Globus pallidus (tissue), 1 donor: ENCODE data around the gene TXNRD2.
"Not testable (repeated sequence)": the region's sequence is repeated elsewhere in the genome, so short reads cannot be mapped to it uniquely, and the experiment has no call there.

Experiments
- DNase-seq: peaks from one replicate; pipeline ENCODE4 v3.0.0-alpha.2; 2015; ENCODE audit warnings: low spot score

Gene TXNRD2

DNA sequence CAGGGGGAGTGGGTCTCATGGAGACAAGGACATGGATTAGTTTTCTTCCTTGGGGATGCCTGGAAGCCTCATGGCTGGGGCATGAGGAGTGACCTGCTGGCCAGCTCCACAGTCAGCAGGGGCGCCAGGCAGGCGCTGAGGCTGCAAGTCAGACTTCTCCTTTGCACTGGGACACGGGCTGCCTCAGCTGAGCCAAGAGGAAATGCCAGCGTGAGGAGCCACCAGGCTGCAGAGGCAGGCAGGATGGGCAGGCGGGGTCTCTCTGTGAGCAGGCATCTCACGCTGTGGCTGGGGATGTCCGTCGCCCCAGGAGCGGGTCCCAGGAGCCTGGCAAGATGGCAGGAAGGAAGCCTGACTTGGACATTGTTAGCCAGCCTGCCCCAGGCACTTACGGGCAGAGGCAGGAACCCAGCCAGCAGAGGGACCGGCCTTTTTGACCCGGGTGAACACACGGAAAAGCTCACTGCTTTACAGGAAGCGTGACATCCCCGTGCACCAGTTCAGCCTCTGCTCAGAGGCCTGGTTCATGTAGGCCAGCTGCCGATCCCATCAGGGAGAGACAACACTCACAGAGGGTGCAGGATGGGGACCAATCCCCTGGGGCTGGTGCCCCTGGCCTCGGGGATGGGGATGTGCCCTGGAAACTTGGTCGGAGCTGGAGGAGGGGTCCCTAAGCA, 97.1 kb downstream of the TXNRD2 start:
- DNase-seq, result peak; percentile 31

GRCh38 chr22:19843857-19844376, 97.7 kb downstream of the TXNRD2 start:
- no peak for DNase-seq

DNA sequence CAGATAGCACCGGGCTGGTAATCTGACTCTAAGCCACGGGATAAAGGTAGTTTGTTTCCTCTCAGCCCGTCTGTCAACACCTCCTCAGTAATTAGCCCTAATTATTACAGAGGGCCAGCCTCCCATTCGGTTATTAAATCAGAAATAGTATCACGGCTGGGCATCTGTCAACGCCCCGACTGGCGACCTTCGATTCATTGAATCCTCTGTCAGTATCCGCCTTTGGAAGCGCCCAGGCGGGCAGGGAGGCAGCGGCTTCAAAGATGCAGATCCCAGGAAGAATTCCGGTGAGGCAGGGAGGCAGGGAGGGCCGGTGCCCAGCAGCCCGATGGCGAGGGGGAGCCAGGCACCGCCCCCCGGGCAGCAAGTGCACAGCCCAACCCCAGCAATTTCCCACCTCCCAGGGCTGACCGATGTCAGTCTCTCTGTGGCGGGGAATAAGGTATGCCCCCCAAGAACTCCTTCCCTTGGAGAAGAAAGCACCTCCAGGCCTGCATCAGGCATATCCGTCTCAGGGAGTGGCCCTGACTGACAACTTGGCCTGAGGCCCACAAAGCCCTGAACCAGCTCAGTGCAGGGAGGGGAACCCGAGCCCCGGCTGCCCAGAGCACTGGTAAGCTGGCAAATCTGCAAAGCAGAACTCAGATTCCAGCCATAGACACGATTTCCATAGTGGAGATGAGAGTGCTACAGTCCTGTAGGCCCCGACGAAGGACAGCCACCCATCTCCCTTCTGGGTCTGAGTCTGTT, 98.3 kb downstream of the TXNRD2 start:
- no peak for DNase-seq

DNA sequence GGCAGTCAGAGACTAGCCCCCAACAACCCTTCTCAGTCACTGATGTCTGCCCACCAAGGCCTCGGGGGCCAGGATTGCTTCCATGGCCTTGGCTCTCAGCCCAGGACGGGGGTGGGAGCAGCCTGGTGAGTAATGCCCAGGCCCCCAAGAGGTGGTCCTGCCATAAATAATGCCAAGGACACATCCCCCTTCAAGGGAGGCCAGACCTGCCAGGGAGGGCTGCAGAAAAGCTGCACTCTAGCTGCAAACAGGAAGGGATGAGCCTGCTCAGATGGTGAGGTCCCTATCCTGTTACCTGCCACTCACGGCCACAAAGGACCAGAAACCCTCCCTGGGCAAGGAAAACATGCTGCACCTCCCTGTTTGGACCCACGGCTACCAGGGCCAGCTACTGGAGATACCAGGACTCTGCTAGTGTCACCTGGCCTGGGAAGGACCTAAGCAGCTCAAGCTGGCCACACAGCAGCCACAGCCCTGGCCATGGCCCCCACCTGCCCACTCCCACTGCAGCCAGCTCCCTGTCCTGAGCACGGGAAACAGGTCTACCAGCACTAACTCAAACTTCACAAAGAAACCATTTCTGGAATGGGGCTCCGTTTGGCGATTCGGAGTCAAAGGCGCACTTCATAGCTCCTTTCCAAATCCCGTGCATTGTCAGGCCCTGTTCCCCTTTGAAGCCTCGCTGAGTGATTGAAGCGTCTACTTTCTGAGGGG, 99.1 kb downstream of the TXNRD2 start:
- no peak for DNase-seq

GRCh38 chr22:19841641-19842392, 99.8 kb downstream of the TXNRD2 start:
- no peak for DNase-seq

DNA sequence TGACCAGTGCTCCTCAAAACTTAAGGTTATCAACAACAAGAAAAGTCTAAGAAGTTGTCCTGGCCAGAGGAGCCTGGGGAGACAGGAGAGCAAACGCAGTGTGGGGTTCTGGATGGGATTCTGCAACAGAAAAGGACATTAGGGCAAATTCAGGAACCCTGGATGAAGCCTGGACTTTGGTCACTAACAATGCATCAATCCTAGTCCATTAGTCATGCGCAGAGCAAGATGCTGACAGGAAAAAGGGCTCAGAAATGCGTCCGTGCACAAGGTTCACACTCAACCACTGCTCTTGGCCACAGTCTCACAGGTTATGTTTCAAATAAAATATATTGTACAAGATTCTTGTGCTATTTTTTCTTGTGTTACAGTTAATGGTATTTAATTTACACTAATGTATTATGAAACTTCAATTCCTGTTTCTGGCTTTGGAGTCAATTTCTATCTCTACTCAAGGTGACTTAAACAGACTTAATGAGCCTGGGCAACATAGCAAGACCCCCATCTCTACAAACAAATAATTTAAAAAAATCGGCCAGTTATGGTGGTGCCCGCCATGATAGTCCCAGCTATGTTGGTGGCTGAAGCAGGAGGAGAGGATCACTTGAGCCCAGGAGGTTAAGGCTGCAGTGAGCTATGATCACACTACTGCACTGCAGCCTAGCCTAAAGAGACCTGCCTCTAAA, 100.5 kb downstream of the TXNRD2 start:
- no peak for DNase-seq

GRCh38 chr22:19840059-19840458, 101.6 kb downstream of the TXNRD2 start:
- DNase-seq, result no peak

DNA sequence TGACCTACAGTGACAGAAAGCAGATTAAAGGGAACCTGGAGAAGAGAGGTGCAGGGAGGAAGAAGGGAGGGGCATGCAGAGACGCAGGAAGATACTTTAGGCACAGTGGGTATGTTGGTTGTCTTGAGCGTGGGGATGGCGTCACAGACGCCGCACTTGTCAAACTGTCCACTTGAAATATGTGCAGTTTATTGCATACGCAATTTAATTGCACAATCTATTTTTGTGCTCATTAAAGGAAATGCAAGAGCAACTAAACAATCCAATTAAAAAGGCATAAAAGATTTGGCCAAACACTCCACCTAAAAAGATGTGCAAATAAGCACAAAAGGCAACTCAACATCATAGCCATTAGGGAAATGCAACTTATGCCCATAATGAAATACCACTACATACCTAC, 103.7 kb downstream of the TXNRD2 start:
- DNase-seq, result no peak

DNA sequence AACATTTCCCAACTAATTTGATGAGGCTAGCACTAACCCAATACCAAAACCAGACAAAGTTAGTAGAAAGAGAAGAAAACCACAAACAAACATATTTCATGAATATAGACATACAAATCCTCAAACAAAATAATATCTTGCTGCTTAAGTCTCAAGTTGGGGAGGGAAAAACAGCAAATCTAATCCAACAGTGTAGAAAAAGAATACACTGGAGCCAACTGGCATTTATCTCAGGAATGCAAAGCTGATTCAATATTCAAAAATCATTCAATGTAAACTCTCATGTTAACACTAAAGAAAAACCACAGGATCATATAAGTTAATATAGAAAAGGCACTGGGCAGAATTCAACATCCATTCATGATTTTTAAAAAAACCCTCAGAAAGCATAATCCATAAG, 105.1 kb downstream of the TXNRD2 start:
- DNase-seq, result no peak

- no peak for DNase-seq
Measured at GRCh38 chr22:19834599-19834998, 107.0 kb downstream of the TXNRD2 start.

- not testable (repeated sequence) for DNase-seq
Measured at GRCh38 chr22:19833327-19833726, 108.3 kb downstream of the TXNRD2 start.

- no peak for DNase-seq
Measured at GRCh38 chr22:19832476-19833108, 109.0 kb downstream of the TXNRD2 start.

GRCh38 chr22:19831979-19832378, 109.6 kb downstream of the TXNRD2 start:
- not testable (repeated sequence) for DNase-seq

DNA sequence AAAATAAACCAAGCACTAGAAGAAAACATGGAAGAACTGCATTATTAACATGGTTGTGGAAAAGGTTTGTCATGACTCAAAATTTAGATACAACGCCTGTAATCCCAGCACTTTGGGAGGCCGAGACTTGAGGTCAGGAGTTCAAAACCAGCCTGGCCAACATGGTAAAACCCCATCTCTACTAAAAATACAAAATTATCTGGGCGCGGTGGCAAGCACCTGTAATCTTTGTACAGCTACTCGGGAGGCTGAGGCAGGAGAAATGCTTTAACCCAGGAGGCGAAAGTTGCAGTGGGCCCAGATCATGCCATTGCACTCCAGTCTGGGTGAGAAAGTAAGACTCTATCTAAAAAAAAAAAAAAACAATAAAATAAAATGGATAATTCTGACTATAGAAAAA, 110.6 kb downstream of the TXNRD2 start:
- DNase-seq, result no peak

DNA sequence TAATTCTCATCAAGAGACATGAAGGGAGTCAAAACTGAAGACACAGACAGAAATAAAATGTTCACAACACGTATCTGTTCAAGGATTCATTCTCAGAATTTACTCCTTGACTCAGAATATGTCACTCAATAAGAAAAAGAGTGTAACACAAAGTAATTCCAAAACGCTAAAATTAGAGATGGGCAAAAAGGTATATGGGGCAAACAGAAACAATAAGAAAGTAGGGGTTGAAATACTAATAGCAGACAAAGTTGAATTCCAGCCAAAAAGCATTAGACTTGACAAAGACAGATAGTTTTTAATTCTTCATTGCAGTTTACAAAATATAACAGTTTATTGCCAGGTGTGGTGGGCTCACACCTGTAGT, 113.6 kb downstream of the TXNRD2 start:
- no peak for DNase-seq

DNA sequence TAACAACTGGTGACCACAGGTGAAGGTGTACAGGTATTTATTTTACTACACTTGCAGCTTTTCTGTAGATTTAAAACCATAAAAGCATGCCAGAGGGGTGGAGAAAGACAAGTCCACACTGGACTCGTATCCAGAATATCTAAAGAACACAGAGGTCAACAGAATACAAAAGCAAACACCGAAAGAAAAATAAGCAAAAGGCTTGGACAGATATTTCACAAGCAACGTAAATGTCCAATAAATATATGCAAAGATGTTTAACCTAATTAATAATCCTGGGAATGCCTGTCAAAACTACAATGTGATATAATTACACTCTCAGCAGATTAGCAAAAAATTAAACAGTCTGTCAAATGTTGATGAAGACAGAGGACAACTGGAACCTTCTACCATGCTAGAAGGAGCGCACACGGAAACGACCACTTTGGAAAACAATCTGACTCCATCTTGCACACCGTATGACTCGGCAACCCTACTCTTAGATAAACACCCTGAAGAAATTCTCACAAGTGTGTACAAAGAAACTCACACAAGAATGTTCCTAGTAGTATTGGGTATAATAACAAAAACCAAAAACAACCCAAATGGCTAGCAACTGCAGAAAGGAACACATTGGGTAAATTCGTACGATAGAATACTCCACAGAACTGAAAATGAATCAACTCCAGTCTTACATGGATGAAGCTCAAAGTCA, 114.1 kb downstream of the TXNRD2 start:
- DNase-seq, result no peak

DNA sequence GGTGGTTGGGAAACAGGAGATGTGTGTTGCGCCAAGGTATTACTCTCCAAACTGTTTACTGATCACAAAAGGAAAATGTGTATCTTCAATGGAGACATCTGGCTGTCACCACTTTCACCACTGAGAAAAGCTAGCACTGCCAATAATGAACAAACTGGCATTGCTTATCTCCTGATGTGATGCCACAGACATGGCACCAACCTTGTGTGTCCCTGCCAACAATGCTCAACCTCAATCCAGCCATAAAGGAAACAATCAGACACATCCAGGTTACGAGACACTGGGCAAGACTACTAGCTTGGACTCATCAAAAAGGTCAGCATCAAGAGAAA, 115.0 kb downstream of the TXNRD2 start:
- no peak for DNase-seq

DNA sequence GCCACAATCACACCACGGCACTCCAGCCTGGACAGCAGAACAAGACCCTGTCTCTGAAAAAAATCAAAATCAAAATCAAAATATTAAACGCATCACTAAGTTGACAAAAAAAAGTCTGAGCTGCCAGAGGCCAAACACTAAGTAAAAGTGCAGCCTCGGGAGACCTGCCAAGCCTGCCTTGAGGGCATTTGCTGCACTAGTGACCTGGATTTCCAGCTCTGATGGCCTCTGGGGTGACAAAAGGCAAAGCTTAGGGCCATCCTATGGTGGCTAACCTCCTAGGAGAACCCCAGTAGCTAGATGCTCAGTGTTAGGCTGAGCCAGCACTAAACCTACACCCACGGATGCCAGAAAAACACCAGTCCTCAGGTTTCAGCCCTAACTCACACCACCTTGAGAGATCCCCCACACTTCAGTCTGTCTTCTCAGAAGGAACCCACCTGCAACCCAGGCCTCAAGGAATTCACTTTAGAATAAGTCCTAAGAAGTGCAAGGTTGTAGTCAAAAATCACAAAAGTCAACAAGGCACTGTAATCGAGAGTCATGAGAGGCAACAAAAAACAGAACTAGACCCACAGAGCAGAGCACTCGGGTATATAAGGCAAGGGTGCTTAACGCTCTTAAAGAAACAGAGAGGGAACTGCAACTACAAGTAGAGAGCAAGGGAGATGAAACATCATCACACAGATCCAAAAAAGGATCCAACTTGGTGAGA, 115.6 kb downstream of the TXNRD2 start:
- no peak for DNase-seq
